WERI-Rb-1 (cell line): ENCODE results near the gene DNM3.

Experiments used
- DNase-seq: peaks from one replicate; pipeline ENCODE4 v3.0.0-alpha.2; 2020
- H3K27ac ChIP-seq: fragments of 250-450 bp; sonication (Bioruptor Pico); 2 replicates; pipeline ENCODE4 v1.5.1; 2020; ENCODE audit warnings: mild to moderate bottlenecking, moderate library complexity
- H3K27me3 ChIP-seq: fragments of 250-450 bp; sonication (Bioruptor Pico); 2 replicates; pipeline ENCODE4 v1.5.1; 2021; ENCODE audit warnings: mild to moderate bottlenecking, low read depth, moderate library complexity; ENCODE audit not compliant: insufficient read depth, severe bottlenecking
- H3K36me3 ChIP-seq: fragments of 250-450 bp; sonication (Bioruptor Pico); 2 replicates; pipeline ENCODE4 v1.5.1; 2020; ENCODE audit warnings: mild to moderate bottlenecking, moderate library complexity
- H3K4me3 ChIP-seq: 2 replicates; pipeline ENCODE4 v1.5.1; 2011; ENCODE audit warnings: low read depth, mild to moderate bottlenecking, control low read depth, low read length
- H3K9me3 ChIP-seq: fragments of 250-450 bp; sonication (Bioruptor Pico); 2 replicates; pipeline ENCODE4 v1.5.1; 2021; ENCODE audit warnings: mild to moderate bottlenecking, moderate library complexity; ENCODE audit not compliant: severe bottlenecking
- TF ChIP-seq, protein P1 (sequence below): IDR thresholded peaks from 2 replicates; pipeline ENCODE4 v1.5.1; 2011; ENCODE audit warnings: low read depth, mild to moderate bottlenecking, control low read depth, inconsistent platforms, low read length

The DNM3 gene

DNA sequence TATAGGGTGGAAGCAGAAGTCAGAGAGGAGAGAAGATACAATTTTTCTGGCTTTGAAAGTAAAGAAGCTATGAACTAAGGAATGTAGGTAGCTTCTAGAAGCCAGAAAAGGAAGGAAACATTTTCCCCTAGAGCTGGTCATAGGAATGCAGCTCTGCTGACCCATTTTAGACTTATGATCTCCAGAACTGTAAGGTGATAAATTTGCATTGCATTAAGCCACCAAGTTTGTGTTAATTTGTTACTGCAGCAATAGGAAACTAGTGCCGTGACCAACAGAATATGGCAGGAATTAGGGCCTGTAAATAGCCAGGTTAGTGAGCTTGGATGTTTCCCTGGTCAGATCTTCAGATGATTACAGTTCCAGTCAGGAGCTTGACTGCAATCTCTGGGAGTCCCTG lies 334.9 kb downstream of the DNM3 start:
- no peaks in the 10 kb centered on the region for H3K36me3 ChIP-seq
- H3K4me3 ChIP-seq, result no peak overlapping the region
- H3K27ac ChIP-seq, result no peak overlapping the region
- TF ChIP-seq, protein P1, sequence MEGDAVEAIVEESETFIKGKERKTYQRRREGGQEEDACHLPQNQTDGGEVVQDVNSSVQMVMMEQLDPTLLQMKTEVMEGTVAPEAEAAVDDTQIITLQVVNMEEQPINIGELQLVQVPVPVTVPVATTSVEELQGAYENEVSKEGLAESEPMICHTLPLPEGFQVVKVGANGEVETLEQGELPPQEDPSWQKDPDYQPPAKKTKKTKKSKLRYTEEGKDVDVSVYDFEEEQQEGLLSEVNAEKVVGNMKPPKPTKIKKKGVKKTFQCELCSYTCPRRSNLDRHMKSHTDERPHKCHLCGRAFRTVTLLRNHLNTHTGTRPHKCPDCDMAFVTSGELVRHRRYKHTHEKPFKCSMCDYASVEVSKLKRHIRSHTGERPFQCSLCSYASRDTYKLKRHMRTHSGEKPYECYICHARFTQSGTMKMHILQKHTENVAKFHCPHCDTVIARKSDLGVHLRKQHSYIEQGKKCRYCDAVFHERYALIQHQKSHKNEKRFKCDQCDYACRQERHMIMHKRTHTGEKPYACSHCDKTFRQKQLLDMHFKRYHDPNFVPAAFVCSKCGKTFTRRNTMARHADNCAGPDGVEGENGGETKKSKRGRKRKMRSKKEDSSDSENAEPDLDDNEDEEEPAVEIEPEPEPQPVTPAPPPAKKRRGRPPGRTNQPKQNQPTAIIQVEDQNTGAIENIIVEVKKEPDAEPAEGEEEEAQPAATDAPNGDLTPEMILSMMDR, result no peak
- no peak for DNase-seq
- H3K27me3 ChIP-seq, result no peaks in the 10 kb centered on the region
- no peaks in the 10 kb centered on the region for H3K9me3 ChIP-seq

DNA sequence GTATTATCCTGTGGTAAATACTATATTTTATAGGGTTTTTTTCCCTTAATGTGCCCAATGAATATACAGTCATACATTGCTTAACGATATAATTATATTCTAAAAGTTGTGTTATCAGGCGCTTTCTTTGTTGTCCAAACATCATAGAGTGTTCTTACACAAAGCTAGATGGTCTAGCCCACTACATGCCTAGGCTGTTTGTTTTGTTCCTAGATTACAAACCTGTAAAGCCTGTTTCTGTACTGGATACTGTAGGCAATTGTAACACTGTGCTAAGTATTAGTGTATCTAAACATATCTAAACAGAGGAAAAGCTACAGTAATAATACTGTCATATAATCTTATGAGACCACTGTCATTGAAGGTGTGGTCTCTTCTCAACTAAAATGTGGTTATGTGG lies 336.6 kb downstream of the DNM3 start:
- no peak overlapping the region for H3K27ac ChIP-seq
- no peak for DNase-seq
- no peaks in the 10 kb centered on the region for H3K36me3 ChIP-seq
- no peaks in the 10 kb centered on the region for H3K27me3 ChIP-seq
- no peak overlapping the region for H3K4me3 ChIP-seq
- TF ChIP-seq, protein P1, result no peak
- H3K9me3 ChIP-seq, result no peaks in the 10 kb centered on the region

- Histone ChIP-seq H3K27ac (no peak overlapping the region), H3K27me3 (no peaks in the 10 kb centered on the region), H3K36me3 (no peaks in the 10 kb centered on the region), H3K4me3 (no peak overlapping the region), H3K9me3 (no peaks in the 10 kb centered on the region)
- no peak for DNase-seq
- TF ChIP-seq, protein P1, result no peak
Measured at GRCh38 chr1:172178886-172179285, 337.6 kb downstream of the DNM3 start.

- no peak overlapping the region for H3K27ac ChIP-seq
- TF ChIP-seq, protein P1, result no peak
- H3K9me3 ChIP-seq, result no peaks in the 10 kb centered on the region
- DNase-seq, result no peak
- H3K36me3 ChIP-seq, result no peaks in the 10 kb centered on the region
- H3K4me3 ChIP-seq, result no peak overlapping the region
- H3K27me3 ChIP-seq, result no peaks in the 10 kb centered on the region
Measured at GRCh38 chr1:172179918-172180317, 338.6 kb downstream of the DNM3 start.

- no peaks in the 10 kb centered on the region for H3K27me3 ChIP-seq
- TF ChIP-seq, protein P1, result no peak
- no peak for DNase-seq
- no peak overlapping the region for H3K4me3 ChIP-seq
- no peaks in the 10 kb centered on the region for H3K9me3 ChIP-seq
- no peak overlapping the region for H3K27ac ChIP-seq
- no peaks in the 10 kb centered on the region for H3K36me3 ChIP-seq
Measured at GRCh38 chr1:172180501-172181285, 339.4 kb downstream of the DNM3 start.
